ENCODE results near the gene CBLN3. TPM values are rescaled to one million over a fixed set of nuclear protein-coding genes. Genes with fewer than 3 reads are reported as not detected.
A peak's percentile ranks its signal among the peaks of the same experiment; 100 is the strongest.

CBLN3 gene
- total RNA-seq, 2 experiments from 2014 or later: 1.6 to 1.7 TPM

- no peak overlapping the region for H3K27ac ChIP-seq (ENCODE audit: low read depth in 1 of 2, low read length in 2 of 2)
- H3K27ac Mint-ChIP-seq: peak overlapping the region; percentile 26
- H3K27me3 Mint-ChIP-seq: no peaks in the 10 kb centered on the region
- H3K4me3 Mint-ChIP-seq: peak overlapping the region; percentile 64
- H3K9me3 ChIP-seq (ENCODE audit: control insufficient read depth in 1 of 2, insufficient read depth in 1 of 2, low read length in 2 of 2): no peaks in the 10 kb centered on the region
- H3K4me3 ChIP-seq (ENCODE audit: low read length): no peak overlapping the region
- peaks cover 44% of the 10 kb centered on the region for H3K4me1 ChIP-seq (ENCODE audit: insufficient read depth, low read length)
- ATAC-seq (ENCODE audit: poor library complexity) (no peak), DNase-seq (no peak)
- peaks cover 76% of the 10 kb centered on the region for H3K36me3 ChIP-seq (ENCODE audit: insufficient read depth, low read length)
- H3K9me3 Mint-ChIP-seq: no peaks in the 10 kb centered on the region
- intact Hi-C loops (cut with DNase I, micrococcal nuclease): loop anchor here in 1 of 2 experiments (10.0 kb wide), 1 partner anchor 324 kb away; the partner anchor contains the start of genes DCAF11 and NRL
- ChIA-PET CTCF (interaction anchor here (2.7 to 3.6 kb wide), 4 partner anchors 73 to 196 kb away, joined by 11 to 64 read pairs (median 19); partner anchors contain the start of genes ADCY4 and TINF2), POLR2A (interaction anchor here (0.7 to 10.8 kb wide), 3 partner anchors 101 to 126 kb away, joined by 3 to 270 read pairs (median 3); partner anchors contain the start of genes ADCY4 and RIPK3)
- peaks cover 82% of the 10 kb centered on the region for H3K4me1 Mint-ChIP-seq (ENCODE audit: low read depth)
- H3K27me3 ChIP-seq (ENCODE audit: control insufficient read depth in 1 of 2, insufficient read depth in 2 of 2, low read length in 2 of 2): no peaks in the 10 kb centered on the region
- peaks cover 92% of the 10 kb centered on the region for H3K36me3 Mint-ChIP-seq (ENCODE audit: low read depth)
- no peak for TF ChIP-seq CTCF (IDR thresholded peaks at IDR 0.05)
These were observed 9.0 kb upstream of the CBLN3 start for GRCh38 chr14:24438223-24439097.

- Histone ChIP-seq H3K4me1 (ENCODE audit: insufficient read depth, low read length) (peaks cover 43% of the 10 kb centered on the region), H3K4me3 (ENCODE audit: low read length) (no peak overlapping the region), H3K27me3 (ENCODE audit: control insufficient read depth in 1 of 2, insufficient read depth in 2 of 2, low read length in 2 of 2) (no peaks in the 10 kb centered on the region), H3K36me3 (ENCODE audit: insufficient read depth, low read length) (peaks cover 83% of the 10 kb centered on the region), H3K27ac (ENCODE audit: low read depth in 1 of 2, low read length in 2 of 2) (peak overlapping the region; percentile 9 to 37), H3K9me3 (ENCODE audit: control insufficient read depth in 1 of 2, insufficient read depth in 1 of 2, low read length in 2 of 2) (no peaks in the 10 kb centered on the region)
- Mint-ChIP-seq H3K27ac (peak overlapping the region; percentile 68), H3K4me3 (peak overlapping the region; percentile 77), H3K4me1 (ENCODE audit: low read depth) (peaks cover 82% of the 10 kb centered on the region), H3K9me3 (no peaks in the 10 kb centered on the region), H3K27me3 (no peaks in the 10 kb centered on the region), H3K36me3 (ENCODE audit: low read depth) (peaks cover 95% of the 10 kb centered on the region)
- intact Hi-C loops (cut with DNase I, micrococcal nuclease): loop anchor here (2.0 to 10.0 kb wide), 2 partner anchors 323 to 423 kb away; partner anchors contain the start of genes DCAF11 (in 1 of the 2) and NRL (in 1 of the 2)
- ChIA-PET POLR2A (interaction anchor here (0.9 to 10.8 kb wide), 4 partner anchors 39 to 204 kb away, joined by 3 to 270 read pairs (median 6); partner anchors contain the start of genes ADCY4, NYNRIN, RIPK3 and TINF2), CTCF (interaction anchor here (2.7 to 3.6 kb wide), 4 partner anchors 72 to 195 kb away, joined by 11 to 64 read pairs (median 19); partner anchors contain the start of genes ADCY4 and TINF2)
- no peak for TF ChIP-seq CTCF (IDR thresholded peaks at IDR 0.05)
- no peak for DNase-seq
- ATAC-seq (ENCODE audit: poor library complexity): no peak
These were observed 8.2 kb upstream of the CBLN3 start for GRCh38 chr14:24437736-24438067.

GRCh38 chr14:24437020-24437735, 7.7 kb upstream of the CBLN3 start:
- POLR2A ChIA-PET: interaction anchor here (0.8 to 10.8 kb wide), 8 partner anchors 9 to 224 kb away, joined by 3 to 270 read pairs (median 5); partner anchors contain the start of genes ADCY4, CHMP4A, NYNRIN and RABGGTA
- CTCF ChIA-PET: interaction anchor here (0.7 to 3.6 kb wide), 13 partner anchors 10 to 276 kb away, joined by 3 to 64 read pairs (median 4); partner anchors contain the start of genes ADCY4, IRF9 and TINF2
- TF ChIP-seq CTCF (IDR thresholded peaks at IDR 0.05): peak; percentile 26
- Mint-ChIP-seq H3K9me3 (no peaks in the 10 kb centered on the region), H3K4me1 (ENCODE audit: low read depth) (peaks cover 78% of the 10 kb centered on the region), H3K27me3 (no peaks in the 10 kb centered on the region), H3K36me3 (ENCODE audit: low read depth) (peaks cover 91% of the 10 kb centered on the region), H3K4me3 (peak overlapping the region; percentile 77), H3K27ac (peak overlapping the region; percentile 68)
- Histone ChIP-seq H3K27me3 (ENCODE audit: control insufficient read depth in 1 of 2, insufficient read depth in 2 of 2, low read length in 2 of 2) (no peaks in the 10 kb centered on the region), H3K4me1 (ENCODE audit: insufficient read depth, low read length) (peaks cover 45% of the 10 kb centered on the region), H3K36me3 (ENCODE audit: insufficient read depth, low read length) (peaks cover 88% of the 10 kb centered on the region), H3K27ac (ENCODE audit: low read depth in 1 of 2, low read length in 2 of 2) (peak overlapping the region; percentile 9 to 37), H3K9me3 (ENCODE audit: control insufficient read depth in 1 of 2, insufficient read depth in 1 of 2, low read length in 2 of 2) (no peaks in the 10 kb centered on the region), H3K4me3 (ENCODE audit: low read length) (no peak overlapping the region)
- DNase-seq (peak in 3 of 14 experiments; percentile 25 to 39 (median 39)), ATAC-seq (ENCODE audit: poor library complexity) (no peak)
- intact Hi-C loops (cut with DNase I, micrococcal nuclease): loop anchor here (2.0 to 10.0 kb wide), 2 partner anchors 322 to 422 kb away; partner anchors contain the start of genes DCAF11 (in 1 of the 2) and NRL (in 1 of the 2)
